ENCODE results near the gene PTH2.

- TF ChIP-seq POLR2AphosphoS5 (IDR thresholded peaks at IDR 0.05; ENCODE audit: insufficient read depth, low read depth, low read length): no peak
- TF ChIP-seq CTCF (IDR thresholded peaks at IDR 0.05; ENCODE audit: extremely low read depth in 1 of 2, insufficient read depth in 1 of 2, low read depth in 1 of 2, low read length in 2 of 2): no peak
- no peak for TF ChIP-seq POLR2A (IDR thresholded peaks at IDR 0.05; ENCODE audit: low read depth, low read length)
Observed at GRCh38 chr19:49472936-49473335, 49.7 kb upstream of the PTH2 start.
